ENCODE measurements around the gene LMBRD2. TPM values are rescaled to one million over a fixed set of nuclear protein-coding genes. Genes with fewer than 3 reads are reported as not detected.

Gene LMBRD2
- total and polyA plus RNA-seq, 2 experiments from 2014 or later: 7.0 to 14.5 TPM

GRCh38 chr5:36170832-36171424, 19.2 kb upstream of the LMBRD2 start:
- TF ChIP-seq EZH2phosphoT487 (IDR thresholded peaks at IDR 0.05; ENCODE audit: insufficient read depth, low read depth) (no peak), EZH2 (IDR thresholded peaks at IDR 0.05; ENCODE audit: insufficient read depth, poor library complexity, severe bottlenecking) (no peak)
- in situ Hi-C loops (cut with MboI): no loop called here
- H3K9me3 ChIP-seq (ENCODE audit: low read depth): no peaks in the 10 kb centered on the region

GRCh38 chr5:36168737-36169136, 17.1 kb upstream of the LMBRD2 start:
- Histone ChIP-seq H3K9me2 (ENCODE audit: insufficient read depth) (no peaks in the 10 kb centered on the region), H2AFZ (no peak overlapping the region), H4K20me1 (ENCODE audit: insufficient read depth) (no peaks in the 10 kb centered on the region), H3K4me1 (ENCODE audit: insufficient read depth) (no peaks in the 10 kb centered on the region), H3K79me2 (ENCODE audit: insufficient read depth) (peaks cover 36% of the 10 kb centered on the region), H3K9ac (no peak overlapping the region), H3K27ac (no peak overlapping the region), H3K27me3 (replicated peaks; ENCODE audit: insufficient read depth) (no peaks in the 10 kb centered on the region), H3K4me2 (ENCODE audit: unreplicated experiment) (no peak overlapping the region), H3K36me3 (ENCODE audit: low read depth) (peaks cover 70% of the 10 kb centered on the region), H3F3A (ENCODE audit: insufficient read depth) (no peaks in the 10 kb centered on the region; the same call in 1 of the 2 replicates), H3K9me3 (ENCODE audit: low read depth) (no peaks in the 10 kb centered on the region), H3K4me3 (no peak overlapping the region)
- TF ChIP-seq EZH2 (IDR thresholded peaks at IDR 0.05; ENCODE audit: insufficient read depth, poor library complexity, severe bottlenecking) (no peak), EZH2phosphoT487 (IDR thresholded peaks at IDR 0.05; ENCODE audit: insufficient read depth, low read depth) (no peak)
- in situ Hi-C loops (cut with MboI): no loop called here
- no peak for DNase-seq
- 94 to 95% methylated on average over 4 of the region's 4 CpGs for WGBS, 2 experiments (ENCODE audit: low coverage in 1 of 2, low lambda C conversion rate in 2 of 2, missing lambda C conversion rate in 2 of 2)

More at GRCh38 chr5:36170832-36171424, 19.2 kb upstream of the LMBRD2 start:
- 95 to 99% methylated on average over 5 of the region's 5 CpGs for WGBS, 2 experiments (ENCODE audit: low coverage in 1 of 2, low lambda C conversion rate in 2 of 2, missing lambda C conversion rate in 2 of 2)
- Histone ChIP-seq H3K9me2 (ENCODE audit: insufficient read depth) (no peaks in the 10 kb centered on the region), H3K4me1 (ENCODE audit: insufficient read depth) (no peaks in the 10 kb centered on the region), H3K27ac (no peak overlapping the region), H2AFZ (no peak overlapping the region), H3K79me2 (ENCODE audit: insufficient read depth) (peaks cover 18% of the 10 kb centered on the region; the same call in 1 of the 2 replicates), H4K20me1 (ENCODE audit: insufficient read depth) (no peaks in the 10 kb centered on the region), H3K9ac (no peak overlapping the region), H3K27me3 (replicated peaks; ENCODE audit: insufficient read depth) (no peaks in the 10 kb centered on the region), H3K4me3 (no peak overlapping the region), H3F3A (ENCODE audit: insufficient read depth) (no peaks in the 10 kb centered on the region; the same call in 1 of the 2 replicates), H3K4me2 (ENCODE audit: unreplicated experiment) (no peak overlapping the region), H3K36me3 (ENCODE audit: low read depth) (peaks cover 70% of the 10 kb centered on the region)
- no peak for DNase-seq

DNA sequence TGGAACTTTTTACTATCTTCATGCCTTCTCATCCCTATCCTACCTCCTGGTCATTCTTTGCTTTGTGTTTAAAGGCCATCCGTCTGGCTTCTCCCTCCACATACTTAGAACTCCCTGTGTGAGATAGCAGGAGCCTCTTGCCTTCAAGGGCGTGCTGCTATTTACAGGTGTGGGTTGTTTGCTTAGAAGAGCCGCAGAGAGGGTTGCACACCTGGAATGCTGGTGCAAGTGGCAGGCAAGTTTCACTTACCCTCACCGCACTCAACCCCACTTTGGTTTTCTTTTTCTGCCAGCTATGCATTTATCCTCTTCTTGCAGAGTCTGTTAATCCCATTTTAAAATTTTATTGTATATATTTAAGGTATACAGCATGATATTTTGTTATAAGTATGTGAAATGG, 12.8 kb upstream of the LMBRD2 start:
- Histone ChIP-seq H3K36me3 (ENCODE audit: low read depth) (peaks cover 47% of the 10 kb centered on the region), H3K27ac (no peak overlapping the region), H3K4me2 (ENCODE audit: unreplicated experiment) (no peak overlapping the region), H3K79me2 (ENCODE audit: insufficient read depth) (peaks cover 72% of the 10 kb centered on the region), H3F3A (ENCODE audit: insufficient read depth) (no peaks in the 10 kb centered on the region), H3K27me3 (replicated peaks; ENCODE audit: insufficient read depth) (no peaks in the 10 kb centered on the region), H3K4me3 (no peak overlapping the region), H3K9me2 (ENCODE audit: insufficient read depth) (no peaks in the 10 kb centered on the region), H3K9ac (no peak overlapping the region), H4K20me1 (ENCODE audit: insufficient read depth) (no peaks in the 10 kb centered on the region; the same call in 1 of the 2 replicates), H3K9me3 (ENCODE audit: low read depth) (no peaks in the 10 kb centered on the region), H2AFZ (no peak overlapping the region), H3K4me1 (ENCODE audit: insufficient read depth) (no peaks in the 10 kb centered on the region)
- 88 to 90% methylated on average over 4 of the region's 4 CpGs for WGBS, 2 experiments (ENCODE audit: low coverage in 1 of 2, low lambda C conversion rate in 2 of 2, missing lambda C conversion rate in 2 of 2)
- TF ChIP-seq EZH2phosphoT487 (IDR thresholded peaks at IDR 0.05; ENCODE audit: insufficient read depth, low read depth) (no peak), EZH2 (IDR thresholded peaks at IDR 0.05; ENCODE audit: insufficient read depth, poor library complexity, severe bottlenecking) (no peak)
- no peak for DNase-seq
- in situ Hi-C loops (cut with MboI): no loop called here

- H3K27me3 ChIP-seq (replicated peaks; ENCODE audit: insufficient read depth): no peaks in the 10 kb centered on the region
- H3F3A ChIP-seq (ENCODE audit: insufficient read depth): peaks cover 8% of the 10 kb centered on the region; the same call in 1 of the 2 replicates
- H3K36me3 ChIP-seq (ENCODE audit: low read depth): peaks cover 54% of the 10 kb centered on the region
- no peaks in the 10 kb centered on the region for H3K9me3 ChIP-seq (ENCODE audit: low read depth)
- peaks cover 10% of the 10 kb centered on the region for H3K4me1 ChIP-seq (ENCODE audit: insufficient read depth)
- no peak overlapping the region for H3K4me2 ChIP-seq (ENCODE audit: unreplicated experiment)
- in situ Hi-C loops (cut with MboI): no loop called here
- H3K9ac ChIP-seq: no peak overlapping the region
- H3K27ac ChIP-seq: no peak overlapping the region
- H3K79me2 ChIP-seq (ENCODE audit: insufficient read depth): peaks cover 83% of the 10 kb centered on the region
- no peak overlapping the region for H3K4me3 ChIP-seq
- no peaks in the 10 kb centered on the region; the same call in 1 of the 2 replicates for H4K20me1 ChIP-seq (ENCODE audit: insufficient read depth)
- H2AFZ ChIP-seq: no peak overlapping the region
- TF ChIP-seq EZH2 (IDR thresholded peaks at IDR 0.05; ENCODE audit: insufficient read depth, poor library complexity, severe bottlenecking) (no peak), EZH2phosphoT487 (IDR thresholded peaks at IDR 0.05; ENCODE audit: insufficient read depth, low read depth) (no peak)
- WGBS, 2 experiments (ENCODE audit: low coverage in 1 of 2, low lambda C conversion rate in 2 of 2, missing lambda C conversion rate in 2 of 2): 86 to 93% methylated on average over 9 of the region's 9 CpGs
- no peaks in the 10 kb centered on the region for H3K9me2 ChIP-seq (ENCODE audit: insufficient read depth)
- DNase-seq: no peak
Observed at GRCh38 chr5:36162810-36163486, 11.3 kb upstream of the LMBRD2 start.

Measured in GM23248 (cell line).